ENCODE measurements around the gene GRIK1.
"Not testable (repeated sequence)": the region's sequence is repeated elsewhere in the genome, so short reads cannot be mapped to it uniquely, and the experiment has no call there.

GRIK1 gene

DNA sequence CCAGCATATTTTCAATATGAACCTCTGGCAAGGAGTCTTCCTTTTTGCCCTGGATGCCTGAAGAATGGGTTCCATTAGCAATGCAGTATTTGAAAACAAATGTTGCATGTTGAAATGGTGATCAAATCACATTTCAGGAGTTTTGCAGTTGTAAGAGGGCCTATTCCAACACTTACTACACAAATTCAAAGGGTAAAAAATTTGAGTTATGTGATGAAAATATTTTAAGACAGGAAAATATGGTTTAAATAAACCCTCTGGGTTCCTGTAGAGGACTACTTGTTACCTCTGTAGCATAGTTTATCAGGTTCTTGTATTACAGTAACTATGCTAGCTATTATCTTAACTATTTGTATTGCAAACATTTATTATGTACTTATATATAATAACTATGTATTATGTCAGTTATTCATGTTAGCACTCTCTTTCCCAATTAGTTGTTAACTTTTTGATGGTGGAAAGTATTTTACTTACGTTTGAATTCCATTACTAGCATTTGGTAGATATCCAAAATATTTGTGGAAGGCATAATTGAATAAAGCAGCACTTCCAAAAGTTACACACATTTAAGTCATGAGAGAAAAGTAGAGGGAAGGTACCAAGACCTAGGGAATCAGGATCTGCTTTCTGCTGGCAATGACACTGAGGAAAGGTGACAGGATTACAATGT lies 312.9 kb downstream of the GRIK1 start:
- in situ Hi-C loops (cut with MboI; ENCODE audit: low sequenced_read_pairs) = no loop called here

DNA sequence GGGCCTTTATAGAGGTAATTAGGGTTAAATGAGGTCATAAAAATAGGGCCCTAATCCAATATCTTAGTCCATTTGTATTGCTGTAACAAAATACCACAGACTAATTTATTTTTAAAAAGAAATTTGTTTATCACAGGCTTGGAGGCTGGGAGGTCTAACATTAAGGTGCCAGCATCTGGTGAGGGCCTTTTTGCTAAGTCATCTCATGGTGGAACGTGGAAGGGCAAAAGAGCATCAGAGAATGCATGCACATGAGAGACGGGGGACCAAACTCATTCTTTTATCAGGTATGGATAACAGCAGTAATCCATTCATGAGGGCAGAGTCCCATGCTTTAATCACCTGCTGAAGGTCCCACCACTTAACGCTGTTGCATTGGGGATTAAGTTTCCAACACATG lies 313.8 kb downstream of the GRIK1 start:
- in situ Hi-C loops (cut with MboI; ENCODE audit: low sequenced_read_pairs) = no loop called here

DNA sequence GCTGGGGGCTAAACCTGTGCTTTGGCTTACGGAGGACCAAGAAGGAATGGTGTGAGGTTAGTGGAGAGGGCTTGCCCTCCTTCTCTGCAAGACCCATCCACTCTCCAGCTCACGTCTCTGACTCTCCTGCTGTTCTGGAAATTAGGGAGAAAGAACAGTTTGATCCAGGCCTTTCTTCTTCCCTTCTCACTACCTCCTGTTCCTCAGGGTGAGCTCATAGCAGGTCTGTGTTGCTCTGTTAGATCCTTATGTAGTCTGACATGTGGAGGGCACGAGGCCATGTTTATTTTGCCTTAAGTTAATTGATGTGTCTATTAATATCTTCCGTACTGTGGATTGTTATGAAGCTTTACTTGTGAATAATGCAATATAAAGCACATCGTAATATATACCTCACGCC lies 315.0 kb downstream of the GRIK1 start:
- in situ Hi-C loops (cut with MboI; ENCODE audit: low sequenced_read_pairs) = no loop called here

DNA sequence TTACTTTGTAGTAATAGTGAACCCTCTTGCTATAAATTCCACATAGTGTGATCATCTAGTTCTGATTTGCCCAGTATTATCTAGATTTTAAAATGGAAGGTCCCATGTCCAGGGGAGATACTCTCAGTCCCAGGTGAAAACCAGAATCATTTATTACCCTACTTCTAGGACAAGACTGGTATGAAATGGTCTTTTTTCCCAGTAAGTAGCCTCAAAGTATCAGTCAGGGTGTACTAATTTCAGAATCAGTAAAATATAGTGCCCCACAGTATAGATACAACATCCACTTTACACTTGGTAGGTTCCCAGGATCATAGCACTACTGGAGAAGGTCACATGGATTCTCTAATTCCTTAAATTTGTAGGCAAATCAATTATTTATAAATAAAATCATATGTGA lies 318.3 kb downstream of the GRIK1 start:
- in situ Hi-C loops (cut with MboI; ENCODE audit: low sequenced_read_pairs) = no loop called here

DNA sequence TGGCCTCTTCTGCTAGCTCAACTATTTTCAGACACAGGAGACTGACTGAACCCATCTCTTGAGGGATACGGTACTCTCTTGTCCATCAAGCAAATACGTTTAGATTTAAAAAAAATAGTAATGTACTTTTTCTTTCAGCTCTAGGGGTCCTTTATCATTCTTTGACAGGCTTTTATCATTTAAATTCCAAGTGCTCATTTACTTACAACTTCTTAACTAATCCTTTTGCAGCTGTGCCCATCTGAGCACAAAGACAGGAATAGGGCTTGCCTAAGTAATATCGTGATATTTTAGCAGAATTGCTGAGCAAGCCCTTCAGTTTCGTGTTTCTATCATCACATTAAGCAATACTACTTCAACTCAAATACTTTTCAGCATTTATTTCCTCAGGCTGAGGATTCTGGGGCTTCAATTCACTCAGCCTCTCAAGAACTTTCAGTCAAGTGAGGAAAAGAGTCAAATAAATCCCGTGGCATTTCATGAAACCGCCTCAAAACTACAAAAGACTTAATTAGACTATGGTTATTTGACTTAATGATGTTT lies 323.5 kb downstream of the GRIK1 start:
- in situ Hi-C loops (cut with MboI; ENCODE audit: low sequenced_read_pairs) = no loop called here

DNA sequence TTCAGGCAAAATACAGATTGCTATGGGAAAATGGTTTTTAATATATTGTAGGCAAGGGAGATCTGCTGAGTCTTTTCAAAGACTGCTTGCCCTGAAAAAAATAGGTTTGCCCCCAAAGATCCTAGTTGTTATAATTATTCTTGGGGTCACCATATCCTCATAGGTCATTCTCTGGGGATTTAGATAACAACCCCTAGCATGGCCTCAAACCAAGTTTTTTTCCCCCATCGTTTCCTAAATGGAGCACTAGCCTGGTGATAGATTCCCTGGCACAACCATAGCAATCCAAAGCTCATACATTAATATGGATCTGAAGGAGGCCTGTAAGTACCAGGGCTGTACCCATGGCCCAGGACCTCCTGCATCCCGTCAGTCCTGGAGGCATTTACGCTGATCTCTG lies 325.9 kb downstream of the GRIK1 start:
- in situ Hi-C loops (cut with MboI; ENCODE audit: low sequenced_read_pairs) = no loop called here

DNA sequence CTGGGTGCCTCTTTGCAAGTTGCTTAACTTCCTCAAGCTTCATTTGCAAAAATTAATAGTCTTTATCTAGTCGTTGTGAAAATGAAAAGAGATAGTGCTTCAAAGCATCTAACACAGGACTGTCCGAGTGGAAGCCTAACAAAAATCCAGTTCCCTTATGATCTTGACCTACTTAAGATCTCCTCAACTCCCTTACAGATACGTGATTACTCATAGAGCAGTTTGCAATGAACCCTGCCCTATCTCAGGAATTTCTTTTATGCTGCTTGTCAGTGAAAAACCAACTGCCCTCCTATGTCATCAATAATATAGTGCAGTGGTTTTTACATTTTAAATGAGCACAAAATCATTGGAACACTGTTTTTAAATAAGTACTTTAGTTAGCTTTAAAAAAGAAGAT lies 326.8 kb downstream of the GRIK1 start:
- in situ Hi-C loops (cut with MboI; ENCODE audit: low sequenced_read_pairs) = no loop called here

DNA sequence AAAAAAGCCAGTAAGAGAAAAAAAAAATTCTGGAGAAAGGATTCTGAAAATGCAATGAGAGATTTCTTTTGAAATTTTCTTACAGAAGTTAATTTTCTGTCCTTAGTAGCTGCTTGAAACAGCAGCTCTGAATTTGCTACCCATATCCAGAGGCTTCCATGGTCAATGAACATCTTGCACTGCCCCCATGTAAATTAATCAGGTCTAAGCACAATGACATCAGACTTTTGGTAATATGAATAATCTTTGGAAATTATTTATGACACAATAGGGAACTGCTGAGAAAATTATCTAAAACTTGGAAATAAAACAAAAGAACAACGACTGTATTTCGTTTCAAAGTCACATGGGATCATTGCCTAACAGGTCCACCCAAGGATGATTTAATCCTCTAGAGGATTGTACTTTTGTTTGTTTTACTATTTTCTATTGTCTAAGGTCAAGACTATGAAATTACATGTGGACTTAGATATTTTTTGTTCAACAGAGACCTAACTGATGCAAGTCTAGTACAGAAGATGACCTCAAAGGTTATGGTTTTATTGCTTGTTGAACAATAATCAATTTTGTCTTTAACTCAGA lies 328.9 kb downstream of the GRIK1 start:
- in situ Hi-C loops (cut with MboI; ENCODE audit: low sequenced_read_pairs) = no loop called here

DNA sequence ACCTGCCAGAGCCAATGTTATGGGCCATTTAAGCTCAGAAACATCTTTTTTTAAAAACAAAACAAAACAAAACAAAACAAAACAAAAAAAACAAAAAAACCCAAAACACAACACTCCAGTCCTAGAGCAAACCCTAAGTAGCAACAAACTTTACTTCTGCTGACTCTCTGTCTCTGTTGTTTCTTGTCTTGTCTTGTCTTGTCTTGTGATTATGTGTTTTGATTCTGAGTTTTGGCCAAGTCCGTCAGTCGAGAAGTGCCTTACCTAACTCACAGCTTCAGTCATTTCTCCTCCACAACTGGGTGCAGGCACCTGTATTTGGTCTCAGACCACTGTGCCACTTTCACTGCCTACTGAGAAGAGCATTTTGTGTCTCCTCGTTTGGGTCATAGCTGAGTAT lies 333.2 kb downstream of the GRIK1 start:
- in situ Hi-C loops (cut with MboI; ENCODE audit: low sequenced_read_pairs) = no loop called here

DNA sequence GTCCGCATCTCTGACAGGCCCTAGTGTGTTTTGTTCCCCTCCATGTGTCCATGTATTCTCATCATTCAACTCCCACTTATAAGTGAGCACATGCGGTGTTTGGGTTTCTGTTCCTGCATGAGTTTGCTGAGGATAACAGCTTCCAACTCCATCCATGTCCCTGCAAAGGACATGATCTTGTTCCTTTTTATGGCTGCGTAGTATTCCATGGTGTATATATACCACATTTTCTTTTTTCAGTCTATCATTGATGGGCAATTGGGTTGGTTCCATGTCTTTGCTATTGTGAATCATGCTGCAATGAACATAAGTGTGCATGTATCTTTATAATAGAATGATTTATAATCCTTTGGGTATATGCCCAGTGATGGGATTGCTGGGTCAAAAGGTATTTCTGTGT lies 334.6 kb downstream of the GRIK1 start:
- in situ Hi-C loops (cut with MboI; ENCODE audit: low sequenced_read_pairs) = not testable (repeated sequence)

DNA sequence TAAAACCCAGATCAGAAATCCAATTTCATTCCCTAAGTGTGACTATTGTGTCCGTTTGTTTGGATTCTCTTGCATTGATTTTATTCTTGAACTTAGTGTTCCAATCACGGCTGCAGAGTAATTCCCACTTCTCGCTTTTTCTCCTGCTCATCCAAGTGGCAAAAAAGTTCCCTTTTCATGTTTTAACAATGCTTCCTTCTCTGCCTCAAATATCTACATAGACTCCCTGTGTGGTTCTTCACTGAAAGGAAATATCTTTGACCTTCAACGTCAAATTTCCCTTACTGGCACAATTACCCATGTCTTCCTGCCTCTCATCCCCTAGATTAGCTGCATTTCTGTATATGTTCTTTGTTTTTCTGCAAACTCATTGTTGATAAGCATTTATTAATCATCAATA lies 335.7 kb downstream of the GRIK1 start:
- in situ Hi-C loops (cut with MboI; ENCODE audit: low sequenced_read_pairs) = no loop called here

DNA sequence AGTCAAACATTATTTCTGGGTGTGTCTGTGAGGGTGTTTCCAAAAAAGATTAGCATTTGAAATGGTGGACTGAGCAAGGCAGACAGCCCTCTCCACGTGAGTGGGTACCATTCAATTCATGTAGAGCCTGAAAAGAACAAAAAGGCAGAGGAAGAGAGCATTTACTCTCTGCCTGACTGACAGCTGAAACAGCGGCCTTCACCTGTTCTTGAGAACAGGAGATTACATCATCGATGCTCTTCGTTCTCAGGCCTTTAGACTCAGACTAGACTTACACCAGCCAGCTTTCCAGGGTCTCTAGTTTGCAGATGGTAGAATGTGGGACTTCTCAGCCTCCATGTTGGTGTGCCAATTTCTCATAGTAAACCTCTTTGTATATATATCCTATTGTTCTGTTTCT lies 338.7 kb downstream of the GRIK1 start:
- in situ Hi-C loops (cut with MboI; ENCODE audit: low sequenced_read_pairs) = no loop called here

DNA sequence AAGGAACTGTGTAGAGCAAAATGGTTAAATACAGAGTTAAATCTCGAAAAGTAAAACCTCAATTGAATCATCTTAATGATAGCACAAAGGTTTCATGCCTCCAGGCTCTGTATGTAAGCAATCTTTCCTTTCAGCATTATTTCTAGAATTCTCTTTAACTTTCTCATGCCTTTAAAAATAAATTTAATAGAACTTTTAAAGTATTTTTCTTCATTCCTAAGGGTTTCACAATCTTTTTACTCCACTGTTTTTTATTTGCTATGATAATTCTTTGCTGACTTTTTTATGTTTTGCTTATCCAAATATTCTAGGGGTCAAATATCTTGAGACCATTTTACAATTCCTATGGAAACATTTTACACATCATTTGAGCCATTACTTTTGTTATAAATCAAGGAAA lies 353.1 kb downstream of the GRIK1 start:
- in situ Hi-C loops (cut with MboI; ENCODE audit: low sequenced_read_pairs) = no loop called here

DNA sequence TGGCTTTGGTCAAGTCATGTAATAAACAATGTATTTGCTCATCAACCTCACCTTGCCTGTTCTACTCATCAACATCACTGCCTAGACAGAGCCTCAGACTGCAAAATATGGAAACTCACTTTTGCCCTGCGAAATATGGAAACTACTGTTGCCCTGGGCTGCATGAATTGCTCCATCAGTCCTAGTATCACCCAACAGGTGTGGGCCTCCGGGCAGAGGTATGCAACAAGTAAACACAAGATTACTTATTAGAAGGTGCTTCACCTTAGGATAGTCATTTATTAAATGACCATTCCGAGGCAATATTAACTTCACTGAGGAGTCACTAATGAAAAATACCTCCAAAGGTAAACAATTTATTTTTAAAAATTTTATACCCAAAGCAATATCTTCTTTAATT lies 354.3 kb downstream of the GRIK1 start:
- in situ Hi-C loops (cut with MboI; ENCODE audit: low sequenced_read_pairs) = no loop called here

DNA sequence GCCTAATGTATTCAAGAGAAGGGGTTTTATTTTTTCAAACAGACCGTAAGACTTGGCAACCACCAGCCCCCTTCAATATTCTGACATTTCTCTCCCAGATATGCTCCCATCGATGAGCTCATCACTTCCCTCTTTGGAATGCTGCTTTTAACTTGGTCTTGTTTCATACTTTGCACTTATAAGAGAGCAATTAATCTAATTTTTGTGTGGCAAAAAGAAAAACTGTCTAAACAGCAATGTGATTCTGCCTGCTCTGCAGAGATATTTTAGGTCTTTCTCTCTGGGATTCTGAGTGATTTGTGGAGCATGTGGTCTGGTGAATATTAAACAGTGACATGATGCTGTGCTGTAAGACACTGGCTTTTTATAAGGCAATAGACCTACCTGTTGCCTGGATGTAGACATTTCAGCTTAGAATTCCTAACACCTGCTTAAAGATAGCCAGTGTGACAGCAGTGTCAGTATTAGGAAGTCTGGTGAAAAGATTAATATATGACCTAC lies 356.3 kb downstream of the GRIK1 start:
- in situ Hi-C loops (cut with MboI; ENCODE audit: low sequenced_read_pairs) = no loop called here

DNA sequence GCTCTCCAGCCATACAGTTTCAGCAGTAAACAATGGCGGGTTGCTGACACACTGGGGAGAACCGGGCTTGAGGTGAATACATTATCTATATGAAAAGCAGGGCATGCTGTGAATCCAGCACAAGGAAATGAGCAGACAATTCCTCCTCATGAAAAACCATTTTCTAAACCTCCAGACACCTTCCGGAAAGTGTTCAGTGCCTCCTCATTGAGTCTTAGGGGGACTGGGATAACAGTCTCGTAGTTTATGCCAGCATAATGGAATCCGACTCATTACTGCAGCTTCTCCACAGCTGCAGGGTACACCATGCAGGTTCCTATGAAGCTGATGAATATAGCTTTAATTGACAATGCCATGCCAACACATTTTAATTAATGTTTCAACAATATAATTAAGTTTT lies 356.9 kb downstream of the GRIK1 start:
- in situ Hi-C loops (cut with MboI; ENCODE audit: low sequenced_read_pairs) = no loop called here

DNA sequence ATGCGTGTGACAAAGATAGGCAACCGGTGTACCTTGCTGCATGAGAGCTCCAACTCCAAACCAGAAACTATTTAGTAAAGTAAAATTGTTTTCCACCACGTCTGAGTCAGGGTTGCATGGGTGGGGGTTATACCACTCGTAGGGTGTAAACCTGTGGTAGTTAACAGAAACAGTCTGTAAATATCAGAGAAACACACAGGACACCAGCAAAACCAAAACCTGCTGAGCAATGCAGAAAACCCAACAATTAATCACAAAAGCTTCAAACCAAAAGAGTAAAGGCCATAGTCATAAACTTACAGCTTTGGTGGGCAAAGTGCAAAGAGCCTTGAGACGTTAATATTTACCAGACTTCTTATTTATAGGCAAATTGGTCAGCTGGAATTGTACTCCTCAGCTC lies 358.4 kb downstream of the GRIK1 start:
- in situ Hi-C loops (cut with MboI; ENCODE audit: low sequenced_read_pairs) = no loop called here

DNA sequence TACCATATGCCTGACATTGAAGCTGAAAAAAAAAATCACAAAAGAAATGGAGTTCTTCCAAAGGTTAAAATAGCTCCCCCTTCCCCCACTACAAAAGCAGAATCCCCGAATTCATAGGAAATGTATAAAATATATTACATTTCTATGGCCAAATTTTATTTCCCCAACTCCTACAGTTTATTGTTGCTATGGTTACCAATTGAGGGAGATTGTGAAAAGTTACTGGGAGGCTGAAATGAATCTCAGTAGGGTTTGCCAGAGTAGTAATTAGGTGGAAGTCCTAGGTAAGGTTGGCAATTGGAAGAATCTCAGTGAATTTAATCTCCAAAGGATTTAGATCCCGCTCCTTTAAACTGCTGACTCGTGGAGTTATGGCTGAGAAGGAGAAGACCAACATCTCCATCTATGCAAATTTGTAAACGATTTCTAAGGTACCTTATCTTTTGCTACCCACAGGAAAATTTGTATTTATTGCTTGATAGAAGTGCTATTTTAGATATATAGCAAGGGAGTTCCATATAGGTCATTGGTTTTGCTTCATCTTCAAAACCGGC lies 359.0 kb downstream of the GRIK1 start:
- in situ Hi-C loops (cut with MboI; ENCODE audit: low sequenced_read_pairs) = no loop called here

DNA sequence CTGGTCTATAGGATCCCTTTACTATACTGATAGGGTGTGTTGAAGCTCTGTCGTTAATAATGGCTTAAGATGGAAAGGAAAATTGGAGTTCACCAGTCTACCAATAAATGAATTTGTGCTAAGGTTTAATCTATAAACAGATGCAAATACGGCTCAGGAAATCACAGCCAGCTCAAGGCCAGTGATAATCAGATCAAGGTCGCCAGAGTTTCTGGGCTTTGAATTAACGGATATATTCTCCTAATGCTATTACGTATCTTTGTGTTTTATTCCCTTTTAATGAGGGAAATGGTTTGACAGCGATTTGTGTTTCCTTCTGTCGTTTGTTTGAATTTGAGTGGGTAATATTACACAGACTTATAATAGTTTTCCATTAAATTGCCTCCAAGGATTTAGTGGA lies 361.5 kb downstream of the GRIK1 start:
- in situ Hi-C loops (cut with MboI; ENCODE audit: low sequenced_read_pairs) = no loop called here

DNA sequence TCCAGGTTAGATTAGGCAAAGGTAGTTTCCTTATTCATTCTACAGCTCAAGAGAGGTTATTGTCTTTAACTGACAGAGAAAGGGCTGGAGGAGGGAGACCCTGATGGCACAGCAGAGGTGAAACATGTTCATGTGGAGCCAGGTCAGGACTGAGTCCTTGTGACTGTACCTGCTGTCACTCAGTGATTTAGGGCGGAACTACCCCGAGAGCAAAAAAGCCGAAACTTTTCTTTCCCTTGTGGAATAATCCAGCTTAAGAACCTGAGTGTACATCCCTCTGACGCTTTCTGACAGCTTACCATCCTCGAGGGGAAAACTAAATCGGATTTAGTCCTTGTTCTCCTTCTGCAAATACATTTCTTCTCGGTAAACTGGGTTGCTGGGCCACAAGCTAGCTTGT lies 367.8 kb downstream of the GRIK1 start:
- in situ Hi-C loops (cut with MboI; ENCODE audit: low sequenced_read_pairs) = no loop called here

DNA sequence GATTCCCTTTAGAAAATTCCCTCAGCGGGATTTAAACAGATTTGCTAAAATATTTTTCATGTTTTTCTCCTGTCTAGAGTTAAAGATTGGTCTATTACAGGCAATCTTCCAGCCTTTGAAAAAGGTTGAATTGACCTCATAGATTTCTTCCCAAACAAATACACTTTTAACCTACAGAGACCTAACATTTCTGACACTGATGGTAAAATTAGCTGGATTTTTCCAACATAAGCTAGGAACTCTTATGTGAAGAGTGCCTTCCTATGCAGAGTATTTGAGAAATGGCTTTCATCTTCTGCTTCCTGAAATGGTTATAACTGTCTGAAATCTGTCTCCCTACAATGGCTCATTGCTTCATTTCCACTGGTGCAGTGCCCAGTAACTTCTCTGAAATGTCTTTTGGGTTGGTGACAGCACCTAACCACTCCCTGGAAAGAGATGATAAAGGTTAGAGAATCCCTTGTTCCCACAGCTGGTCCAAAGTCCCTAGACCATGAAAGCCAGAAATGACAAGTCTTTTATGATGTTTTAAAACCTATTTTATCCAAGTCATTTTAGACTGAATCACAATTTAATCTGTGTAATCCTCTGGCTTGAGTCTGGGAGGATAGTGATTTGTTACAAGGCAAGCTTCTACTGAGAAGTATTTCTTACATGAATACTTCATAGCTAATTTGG lies 371.6 kb downstream of the GRIK1 start:
- in situ Hi-C loops (cut with MboI; ENCODE audit: low sequenced_read_pairs) = no loop called here
